Measurements from ENCODE around the gene CDK5RAP2.
A peak's percentile ranks its signal among the peaks of the same experiment; 100 is the strongest.
"Not testable (repeated sequence)": the region's sequence is repeated elsewhere in the genome, so short reads cannot be mapped to it uniquely, and the experiment has no call there.

CDK5RAP2 gene

DNA sequence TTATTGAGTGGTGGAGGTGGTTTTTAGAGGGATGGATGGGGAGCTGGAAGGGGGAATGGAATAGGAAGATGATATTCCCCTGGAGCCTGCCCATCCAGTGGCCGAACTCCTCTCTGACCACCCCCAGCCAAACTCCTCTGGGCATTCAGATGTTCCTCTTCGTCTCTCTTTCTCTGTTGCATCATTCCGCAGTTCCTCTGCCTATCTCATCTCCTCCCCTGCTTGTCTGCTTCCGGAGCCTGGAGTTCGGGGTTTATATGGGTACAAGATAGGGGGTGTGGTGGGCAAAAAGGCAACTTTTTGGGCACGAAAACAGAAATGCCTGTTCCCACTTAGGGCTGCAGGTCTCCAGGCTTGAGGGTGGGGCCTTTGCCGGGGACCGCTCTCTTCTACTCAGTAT is 12.2 kb upstream of the CDK5RAP2 start:
- DNase-seq = no peak

DNA sequence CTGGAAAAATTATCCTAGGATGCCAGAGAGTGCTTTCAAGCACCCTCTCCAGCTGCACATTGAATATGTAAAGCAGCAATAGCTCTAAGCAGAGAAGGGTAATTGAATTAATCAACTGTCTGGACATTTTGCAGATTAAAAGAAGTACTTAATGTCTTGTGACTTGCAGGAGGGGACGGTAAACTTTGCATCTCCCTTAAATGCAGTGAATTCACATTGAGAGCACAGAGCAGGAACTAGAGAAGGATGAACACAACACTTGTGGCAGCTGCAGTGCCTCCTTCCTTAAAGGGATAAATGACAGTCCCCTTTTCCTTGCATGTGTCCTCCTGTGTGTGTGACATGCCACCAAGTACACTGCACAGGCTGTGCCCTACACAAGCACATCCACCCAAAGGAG is 7.4 kb upstream of the CDK5RAP2 start:
- no peak for DNase-seq

DNA sequence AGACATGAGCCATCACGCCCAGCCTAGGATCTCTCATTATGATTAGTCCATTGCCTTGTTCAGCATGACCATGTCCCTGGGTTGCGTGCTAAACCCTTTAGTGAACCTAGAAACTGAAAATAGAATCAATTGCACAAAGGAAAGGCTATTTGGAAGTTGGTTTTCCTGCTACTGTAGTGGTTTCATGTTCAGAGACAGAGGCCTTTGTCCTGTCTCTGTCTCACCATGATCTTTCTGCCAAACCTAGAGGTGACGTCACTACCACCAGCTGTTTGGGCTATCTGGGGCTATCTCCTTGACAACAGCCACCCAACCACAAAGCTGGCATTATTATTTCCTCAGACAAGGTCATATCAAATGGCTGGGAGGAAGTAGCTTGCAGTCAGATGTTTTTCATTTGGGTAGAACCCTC is 4.0 kb upstream of the CDK5RAP2 start:
- DNase-seq = peak in 51 of 56 donors; percentile 19 to 93 (median 77)

DNA sequence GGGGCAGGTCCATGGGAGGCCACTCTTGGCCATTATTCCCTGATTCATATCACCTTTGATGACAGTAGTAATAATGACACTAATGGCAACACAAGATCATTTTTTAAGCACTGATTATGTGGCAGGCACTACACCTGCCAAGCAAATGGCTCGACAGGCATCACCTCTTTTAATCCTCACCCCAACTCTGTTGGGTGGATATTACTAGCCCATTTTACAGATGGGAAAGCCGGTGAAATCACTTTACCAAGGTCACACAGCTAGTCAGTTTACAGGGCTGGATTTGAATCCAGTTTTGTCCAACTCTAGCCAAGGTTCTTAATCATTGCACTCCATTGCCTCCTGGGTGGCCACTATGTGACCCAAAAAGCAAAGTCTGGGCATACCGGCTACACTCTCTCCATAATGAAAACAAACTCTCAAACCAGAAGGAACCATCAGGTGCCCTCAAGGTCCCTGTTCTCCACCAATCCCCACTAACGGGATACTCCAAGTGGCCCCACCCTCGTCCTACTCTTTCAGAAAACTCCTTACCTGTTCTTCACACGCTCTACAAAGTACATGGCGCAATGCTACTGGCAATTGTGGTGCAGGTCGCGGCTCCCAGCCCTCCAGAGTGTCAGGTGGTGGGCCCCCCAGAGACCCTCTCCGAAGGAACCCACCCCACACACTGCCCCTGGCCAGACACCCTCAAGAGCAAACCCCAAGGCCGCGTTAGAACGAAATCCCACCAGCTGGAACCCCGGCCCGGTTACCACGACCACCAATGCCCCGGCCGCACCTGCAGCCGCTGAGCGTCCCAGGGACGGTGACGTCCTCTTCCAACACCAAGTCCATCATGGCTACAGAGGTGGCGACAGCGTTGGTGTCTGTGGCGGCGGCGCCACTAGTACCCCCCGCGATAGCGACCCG is 572 bp downstream of the CDK5RAP2 start:
- peak in 1 of 56 donors; percentile 56 for DNase-seq

DNA sequence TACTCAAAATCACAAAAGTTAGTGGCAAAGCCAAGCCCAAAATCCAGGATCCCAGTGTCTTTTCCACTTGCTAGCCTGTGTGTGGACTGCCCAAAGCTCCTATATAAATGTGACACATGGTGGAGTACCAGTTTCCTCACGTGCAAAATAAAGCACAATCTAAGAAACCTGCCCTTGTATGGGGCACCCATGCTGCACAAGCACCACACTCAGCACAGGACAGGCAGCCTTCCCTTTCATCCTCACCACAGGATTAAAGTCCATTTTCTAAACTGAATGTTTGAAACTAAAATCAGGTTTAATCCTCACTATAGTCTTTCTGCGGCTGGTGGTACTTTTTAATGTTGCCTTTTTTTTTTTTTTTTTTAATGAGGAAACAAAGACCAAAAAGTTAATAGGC is 5.5 kb downstream of the CDK5RAP2 start:
- no peak for DNase-seq

DNA sequence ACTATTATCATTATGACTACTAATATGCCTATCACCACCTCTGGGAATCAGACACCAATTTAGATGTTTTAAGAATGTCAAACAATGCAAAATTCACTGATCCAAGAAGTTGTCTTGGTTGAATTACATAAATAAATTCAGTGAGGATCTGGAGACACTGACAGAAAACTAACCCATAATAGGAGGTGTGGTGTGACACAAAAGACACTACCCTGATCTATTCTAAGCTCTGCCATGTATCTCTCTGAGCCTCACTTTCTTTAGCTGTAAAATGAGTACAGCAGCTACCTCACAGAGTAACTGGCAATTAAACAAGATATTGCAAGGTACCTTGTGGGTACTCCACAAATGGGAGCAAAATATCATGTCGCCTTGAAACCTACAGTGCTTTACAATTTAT is 7.5 kb downstream of the CDK5RAP2 start:
- DNase-seq = no peak

DNA sequence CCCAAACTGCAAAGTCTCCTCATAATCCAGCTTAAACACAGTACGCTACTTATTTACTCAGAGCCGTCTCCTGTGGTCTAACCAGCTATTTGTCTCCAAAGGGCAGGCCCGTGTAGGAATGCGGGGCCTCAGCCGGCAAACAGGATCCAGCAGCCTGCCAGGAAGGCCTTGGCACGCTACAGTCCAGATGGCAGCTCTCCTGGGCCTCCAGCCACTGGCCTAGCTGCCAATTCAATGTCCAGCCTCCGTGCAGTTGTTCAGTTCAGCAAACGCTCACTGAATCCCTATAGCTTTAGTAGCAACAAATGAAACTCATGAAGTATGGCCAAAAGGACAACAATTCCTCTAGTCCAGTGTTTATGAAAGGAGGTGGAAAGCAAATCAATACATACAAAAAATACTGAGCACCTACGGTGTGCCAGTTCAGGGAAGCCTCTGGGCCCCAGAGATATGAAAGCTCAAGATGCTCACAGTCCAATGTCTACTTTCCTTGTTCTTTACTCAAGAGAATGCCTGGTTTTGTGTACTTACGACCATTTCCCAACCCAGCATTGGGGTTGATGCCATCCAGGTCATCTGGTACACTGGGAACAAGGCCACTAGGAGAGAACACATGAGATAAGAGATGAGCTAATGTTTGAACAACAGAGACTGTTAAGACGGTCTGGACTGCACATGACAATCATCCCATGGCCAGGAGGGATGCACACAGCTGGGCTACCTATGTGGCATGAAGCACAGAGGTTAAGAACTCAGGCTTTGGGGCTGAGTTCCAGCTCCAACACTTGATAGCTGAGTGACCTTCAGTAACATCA is 8.3 kb downstream of the CDK5RAP2 start:
- DNase-seq = peak in 53 of 56 donors; percentile 9 to 87 (median 65)

DNA sequence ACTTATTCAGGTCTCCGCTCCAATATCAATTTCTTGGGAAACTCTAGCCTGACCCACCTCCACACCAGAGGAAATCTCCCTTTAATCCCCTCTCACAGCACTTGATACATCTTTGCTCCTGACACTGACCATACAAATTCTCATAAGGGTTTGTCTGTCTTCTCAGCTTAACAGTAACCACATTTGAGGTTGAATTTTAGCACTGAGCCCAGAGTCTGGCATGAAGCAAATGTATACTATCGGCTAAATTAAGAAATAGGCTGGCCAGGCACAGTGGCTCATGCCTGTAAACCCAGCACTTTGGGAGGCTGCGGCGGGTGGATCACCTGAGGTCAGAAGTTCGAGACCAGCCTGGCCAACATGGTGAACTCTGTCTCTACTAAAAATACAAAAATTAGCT is 9.7 kb downstream of the CDK5RAP2 start:
- DNase-seq = no peak

DNA sequence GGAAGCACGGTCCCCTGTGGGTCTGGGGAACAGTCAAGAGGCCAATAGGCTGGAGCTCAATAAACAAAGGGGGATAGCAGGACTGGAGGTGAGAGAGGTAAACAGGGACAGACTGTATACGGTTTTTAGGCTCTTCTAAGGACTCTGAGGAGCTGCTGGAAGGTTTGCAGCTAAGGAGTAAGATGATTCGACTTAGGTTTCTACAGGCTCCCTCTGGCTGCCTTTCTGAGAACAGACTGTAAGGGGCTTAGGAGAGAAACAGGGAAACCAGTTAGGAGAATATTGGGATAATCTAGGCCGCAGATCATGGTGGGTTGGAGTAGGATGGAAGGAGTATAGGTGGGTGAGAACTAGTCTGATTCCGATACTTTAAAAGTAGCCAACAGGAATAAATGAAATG is 10.4 kb downstream of the CDK5RAP2 start:
- DNase-seq = no peak

DNA sequence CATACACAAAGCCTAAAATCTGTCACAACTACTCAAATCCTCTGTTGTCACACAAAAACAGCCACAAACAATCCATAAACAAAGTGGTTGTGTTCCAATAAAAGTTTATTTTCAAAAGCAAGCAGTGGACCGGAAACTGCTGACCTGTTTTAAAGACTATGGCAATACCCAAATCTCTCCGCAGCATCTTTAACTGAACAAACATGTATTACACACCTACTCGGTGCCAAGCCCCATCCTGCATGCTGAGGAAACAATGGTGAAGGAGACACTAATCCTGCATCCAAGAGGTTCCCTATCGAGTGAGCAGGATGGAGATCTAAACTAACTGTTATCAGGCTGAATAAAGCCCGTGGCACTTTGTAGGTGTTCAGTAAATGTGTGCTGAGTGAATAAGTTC is 11.2 kb downstream of the CDK5RAP2 start:
- no peak for DNase-seq

DNA sequence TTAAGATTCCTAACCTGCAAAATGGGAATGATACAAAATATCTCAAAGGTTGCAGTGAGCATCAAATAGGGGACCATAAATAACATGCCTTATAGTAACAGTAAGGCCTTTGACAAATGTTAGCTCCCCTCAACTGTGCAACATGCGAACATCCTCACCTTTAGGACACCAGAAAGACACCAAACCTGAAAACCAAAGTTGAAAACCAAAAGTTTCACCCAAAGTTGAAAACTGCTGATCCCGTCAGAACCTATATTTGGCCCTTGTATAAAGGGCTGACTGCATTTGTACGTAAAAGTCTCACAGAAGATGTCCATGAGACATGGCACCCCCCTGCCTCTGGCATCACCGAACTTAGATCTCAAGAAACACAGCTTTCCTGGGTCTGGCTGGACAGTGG is 12.1 kb downstream of the CDK5RAP2 start:
- DNase-seq = no peak

DNA sequence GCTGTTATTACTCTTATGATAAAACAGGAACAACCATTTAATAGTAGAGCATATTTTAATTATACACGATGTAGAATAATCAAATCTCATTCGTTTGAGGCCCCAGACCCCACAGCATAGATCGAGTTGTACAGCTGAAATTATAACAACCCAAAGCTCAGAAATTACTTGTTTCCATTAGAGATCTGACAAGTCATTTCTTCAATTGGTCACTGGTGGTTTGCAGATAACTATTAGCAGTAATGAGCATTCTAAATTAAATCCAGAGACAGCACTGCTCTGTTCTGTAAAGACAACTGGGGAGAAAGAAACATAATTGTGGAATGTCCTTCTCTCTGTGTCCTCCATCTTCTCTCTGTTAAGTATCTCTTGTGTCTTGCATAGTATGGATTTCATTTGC is 12.9 kb downstream of the CDK5RAP2 start:
- DNase-seq = no peak

DNA sequence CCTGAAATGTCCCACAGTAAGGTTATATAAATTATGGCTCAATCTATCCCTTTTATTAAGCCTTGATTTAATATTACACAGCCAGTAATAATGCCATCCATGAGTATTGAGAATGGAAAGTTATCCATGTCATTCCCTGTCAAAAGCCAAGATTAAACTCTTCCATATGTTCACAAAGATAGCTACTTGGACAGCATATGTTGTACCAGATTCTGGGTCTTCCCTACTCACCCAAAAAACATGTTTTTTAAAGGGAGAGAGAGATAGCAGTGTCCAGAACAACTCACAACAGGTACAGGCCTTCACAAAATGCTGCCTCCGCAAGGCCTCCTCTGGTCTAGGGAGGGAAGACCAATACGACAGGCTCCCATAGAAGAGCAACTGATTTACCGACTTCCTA is 15.4 kb downstream of the CDK5RAP2 start:
- DNase-seq = no peak

DNA sequence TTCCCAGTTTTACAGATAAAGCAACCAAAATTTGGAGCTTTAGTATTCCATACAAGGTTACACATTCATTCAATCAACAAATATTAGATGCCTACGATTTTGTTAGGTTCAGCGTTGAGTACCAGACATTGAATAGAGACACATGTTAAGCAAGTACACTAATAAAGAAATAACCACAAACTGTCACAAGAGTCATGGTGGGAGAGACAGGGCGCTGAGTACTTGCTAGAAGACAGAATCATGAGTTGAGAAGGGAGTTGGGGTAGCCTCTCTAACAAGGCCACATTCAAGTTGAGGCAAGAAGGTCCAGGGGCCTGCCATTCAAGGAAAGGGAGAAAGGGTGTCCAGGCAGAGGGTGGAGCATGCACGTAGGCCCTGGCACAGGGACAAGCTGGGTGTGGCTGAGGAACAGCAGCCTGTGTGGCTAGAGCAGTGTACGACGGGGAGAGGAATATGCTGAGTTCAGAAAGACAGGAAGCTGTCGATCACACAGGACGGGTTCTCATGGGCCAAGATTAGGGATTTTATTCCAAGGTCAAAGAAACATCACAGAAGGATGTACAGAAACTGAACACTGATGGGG is 17.0 kb downstream of the CDK5RAP2 start:
- DNase-seq = no peak

DNA sequence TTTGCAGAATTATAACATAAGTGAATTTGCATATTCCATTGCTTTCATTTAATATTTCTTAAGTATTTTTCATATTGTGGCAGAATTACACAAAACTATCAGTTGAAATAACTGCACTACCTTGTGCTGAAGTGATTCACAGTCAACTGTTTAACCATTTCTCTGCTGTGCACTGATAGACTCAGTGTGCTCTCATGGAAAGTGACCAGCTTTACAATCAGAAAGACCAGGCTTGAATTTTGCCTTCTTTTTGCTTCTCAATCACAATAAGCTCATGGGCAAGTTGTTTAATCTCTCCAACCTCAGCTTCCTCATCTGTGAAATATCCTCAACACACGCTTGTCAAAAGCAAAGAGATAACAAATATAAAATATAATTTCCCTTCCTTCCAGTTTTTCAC is 18.3 kb downstream of the CDK5RAP2 start:
- DNase-seq = no peak

DNA sequence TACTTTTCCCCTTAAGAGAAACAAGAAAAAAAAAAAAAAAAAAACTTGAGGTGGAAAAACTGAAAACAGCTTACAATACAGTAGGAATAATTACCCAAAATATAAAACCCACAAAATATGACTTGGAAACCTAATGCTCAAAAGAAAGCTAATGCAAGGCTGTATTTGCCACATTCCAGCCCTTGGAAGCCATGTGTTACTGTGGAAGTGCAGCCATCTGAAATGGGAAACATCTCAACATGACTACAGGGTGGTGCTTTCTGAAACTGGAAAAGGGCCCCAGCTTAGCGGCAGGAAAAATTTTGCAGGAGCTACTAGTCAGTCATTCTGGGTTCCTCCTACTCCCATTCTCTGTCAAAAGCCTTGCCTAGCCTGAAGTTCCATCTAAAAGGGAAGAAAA is 20.4 kb downstream of the CDK5RAP2 start:
- DNase-seq = no peak

DNA sequence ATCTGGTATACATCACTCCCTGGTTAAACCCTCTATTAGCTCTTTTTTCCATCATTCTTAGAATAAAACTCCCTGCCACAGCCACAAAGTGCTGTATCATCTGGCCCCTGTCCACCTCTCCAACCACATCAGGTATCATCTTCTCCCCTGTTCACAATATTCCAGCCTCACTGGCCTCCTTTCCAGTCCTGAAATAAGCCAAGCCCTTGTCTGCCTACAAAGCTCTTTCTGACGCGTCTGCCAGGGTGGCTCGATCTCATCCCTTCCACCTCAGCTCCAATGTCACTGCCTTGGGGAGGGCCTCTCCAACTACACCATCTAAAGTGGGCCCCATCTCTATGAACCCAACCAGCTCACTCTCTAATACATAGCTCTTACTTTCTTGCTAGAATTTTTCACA is 21.5 kb downstream of the CDK5RAP2 start:
- DNase-seq = no peak

DNA sequence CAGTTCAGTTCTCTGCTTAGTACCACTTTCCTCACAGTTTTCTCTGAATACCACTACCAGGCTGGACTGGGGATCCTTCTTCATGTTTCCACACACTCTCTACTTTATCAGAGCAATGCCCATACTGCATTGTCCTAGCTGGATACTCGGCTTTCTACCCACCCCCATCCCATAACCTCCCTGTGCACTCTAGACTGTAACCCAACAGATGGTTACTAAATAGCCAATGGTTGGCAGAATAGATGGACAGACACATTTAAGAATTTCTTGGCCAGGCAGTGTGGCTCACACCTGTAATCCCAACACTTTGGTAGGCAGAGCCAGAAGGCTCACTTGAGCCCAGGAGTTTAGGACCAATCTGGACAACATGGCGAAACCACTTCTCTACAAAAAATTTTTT is 22.8 kb downstream of the CDK5RAP2 start:
- no peak for DNase-seq

DNA sequence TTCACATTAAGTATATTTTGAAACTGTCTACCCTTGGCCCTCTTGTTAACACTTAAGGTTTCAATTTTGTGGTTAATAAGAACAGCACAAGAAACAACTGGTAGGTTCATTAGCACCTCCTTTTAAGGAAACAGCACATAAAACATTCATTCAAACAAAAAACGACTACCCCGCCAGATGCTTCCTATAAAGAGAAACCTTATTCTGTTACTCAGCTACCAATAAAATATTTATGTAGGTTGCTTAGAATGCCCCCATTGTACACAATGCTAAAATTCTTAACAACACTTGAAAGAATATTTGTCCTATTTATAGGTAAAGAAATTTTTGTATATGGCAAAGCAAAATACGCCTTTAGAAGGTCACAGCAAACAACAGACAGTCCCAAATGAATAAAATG is 23.2 kb downstream of the CDK5RAP2 start:
- DNase-seq = no peak

DNA sequence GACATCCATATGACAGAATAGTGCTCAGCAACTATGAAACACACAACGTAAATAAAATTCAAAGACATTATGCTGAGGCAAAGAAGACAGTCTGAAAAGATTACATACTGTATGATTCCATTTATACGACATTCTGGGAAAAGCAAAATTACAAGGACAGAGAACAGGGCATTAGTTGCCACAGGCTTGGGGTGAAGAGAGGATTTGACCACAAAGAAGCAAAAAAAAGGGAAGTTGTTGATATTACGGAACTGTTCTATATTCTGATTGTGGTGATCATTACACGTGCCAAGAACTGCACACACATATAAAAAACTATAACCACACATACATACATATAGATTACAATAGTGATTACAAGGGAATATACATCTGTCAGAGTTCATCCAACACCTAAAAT is 24.1 kb downstream of the CDK5RAP2 start:
- DNase-seq = no peak

DNA sequence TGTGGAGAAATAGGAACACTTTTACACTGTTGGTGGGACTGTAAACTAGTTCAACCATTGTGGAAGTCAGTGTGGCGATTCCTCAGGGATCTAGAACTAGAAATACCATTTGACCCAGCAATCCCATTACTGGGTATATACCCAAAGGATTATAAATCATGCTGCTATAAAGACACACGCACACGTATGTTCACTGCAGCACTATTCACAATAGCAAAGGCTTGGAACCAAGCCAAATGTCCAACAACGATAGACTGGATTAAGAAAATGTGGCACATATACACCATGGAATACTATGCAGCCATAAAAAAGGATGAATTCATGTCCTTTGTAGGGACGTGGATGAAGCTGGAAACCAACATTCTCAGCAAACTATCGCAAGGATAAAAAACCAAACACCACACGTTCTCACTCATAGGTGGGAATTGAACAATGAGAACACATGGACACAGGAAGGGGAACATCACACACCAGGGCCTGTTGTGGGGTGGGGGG is 27.7 kb downstream of the CDK5RAP2 start:
- not testable (repeated sequence) for DNase-seq
